H9 (cell line): Measurements from ENCODE around the gene CDH15. TPM values are rescaled to one million over a fixed set of nuclear protein-coding genes. Genes with fewer than 3 reads are reported as not detected.
A peak's percentile ranks its signal among the peaks of the same experiment; 100 is the strongest.
"Not testable (repeated sequence)": the region's sequence is repeated elsewhere in the genome, so short reads cannot be mapped to it uniquely, and the experiment has no call there.

ENCODE experiments used
- DNase-seq: peaks from one replicate; pipeline ENCODE4 v3.0.0-alpha.2; 2017
- H2AFZ ChIP-seq: one replicate; pipeline ENCODE4 v1.6.1; 2013; ENCODE audit warnings: mild to moderate bottlenecking, low read length, control low read depth, moderate library complexity
- H2AK5ac ChIP-seq: 2 replicates; pipeline ENCODE4 v1.6.1; 2013; ENCODE audit warnings: low read length, control low read depth, mixed read lengths; ENCODE audit not compliant: insufficient read length
- H2BK120ac ChIP-seq: one replicate; pipeline ENCODE4 v1.6.1; 2013; ENCODE audit warnings: low read depth, mild to moderate bottlenecking, low read length, control low read depth, inconsistent platforms; ENCODE audit not compliant: poor library complexity, severe bottlenecking
- H2BK12ac ChIP-seq: 2 replicates; pipeline ENCODE4 v1.6.1; 2013; ENCODE audit warnings: low read length, control low read depth, mixed read lengths, low read depth; ENCODE audit not compliant: insufficient read length
- H2BK15ac ChIP-seq: 2 replicates; pipeline ENCODE4 v1.6.1; 2013; ENCODE audit warnings: low read depth, low read length, control low read depth
- H2BK20ac ChIP-seq: one replicate; pipeline ENCODE4 v1.6.1; 2013; ENCODE audit warnings: low read depth, mild to moderate bottlenecking, low read length, control low read depth, inconsistent platforms; ENCODE audit not compliant: poor library complexity, severe bottlenecking
- H2BK5ac ChIP-seq: 2 replicates; pipeline ENCODE4 v1.6.1; 2013; ENCODE audit warnings: low read length, control low read depth, mixed read lengths; ENCODE audit not compliant: insufficient read length
- H3K14ac ChIP-seq: 2 replicates; pipeline ENCODE4 v1.6.1; 2013; ENCODE audit warnings: low read length, control low read depth; ENCODE audit not compliant: insufficient read depth
- H3K18ac ChIP-seq: 2 replicates; pipeline ENCODE4 v1.6.1; 2013; ENCODE audit warnings: low read depth, mild to moderate bottlenecking, mixed read lengths, low read length, control low read depth; ENCODE audit not compliant: insufficient read length
- H3K23ac ChIP-seq: 2 replicates; pipeline ENCODE4 v1.6.1; 2013; ENCODE audit warnings: low read length, control low read depth, mixed read lengths, low read depth; ENCODE audit not compliant: insufficient read length
- H3K23me2 ChIP-seq: 2 replicates; pipeline ENCODE4 v1.6.1; 2013; ENCODE audit warnings: low read depth, mild to moderate bottlenecking, mixed read lengths, low read length, control low read depth; ENCODE audit not compliant: insufficient read length, poor library complexity, severe bottlenecking
- H3K27ac ChIP-seq: 2 replicates; pipeline ENCODE4 v1.5.1; 2013; ENCODE audit warnings: low read length, control low read depth, mixed read lengths, low read depth; ENCODE audit not compliant: insufficient read length
- H3K27me3 ChIP-seq: 2 replicates; pipeline ENCODE4 v1.6.1; 2013; ENCODE audit warnings: low read length, control low read depth, inconsistent platforms; ENCODE audit not compliant: insufficient read depth
- H3K4ac ChIP-seq: 2 replicates; pipeline ENCODE4 v1.6.1; 2013; ENCODE audit warnings: low read depth, mild to moderate bottlenecking, control low read depth, inconsistent platforms, low read length, moderate library complexity
- H3K4me1 ChIP-seq: 2 replicates; pipeline ENCODE4 v1.6.1; 2013; ENCODE audit warnings: low read length, control low read depth, inconsistent platforms; ENCODE audit not compliant: insufficient read depth
- H3K4me2 ChIP-seq: 2 replicates; pipeline ENCODE4 v1.6.1; 2013; ENCODE audit warnings: low read length, control low read depth, mixed read lengths; ENCODE audit not compliant: insufficient read length, insufficient read depth
- H3K56ac ChIP-seq: 2 replicates; pipeline ENCODE4 v1.6.1; 2013; ENCODE audit warnings: low read depth, mild to moderate bottlenecking, mixed read lengths, low read length, control low read depth; ENCODE audit not compliant: insufficient read length
- H3K79me1 ChIP-seq: 2 replicates; pipeline ENCODE4 v1.6.1; 2013; ENCODE audit warnings: low read depth, mild to moderate bottlenecking, moderate library complexity, low read length, control low read depth, inconsistent platforms; ENCODE audit not compliant: insufficient read depth, poor library complexity, severe bottlenecking
- H3K79me2 ChIP-seq: 2 replicates; pipeline ENCODE4 v1.6.1; 2013; ENCODE audit warnings: low read length, control low read depth, inconsistent platforms; ENCODE audit not compliant: insufficient read depth
- H3K9ac ChIP-seq: 2 replicates; pipeline ENCODE4 v1.6.1; 2013; ENCODE audit warnings: low read length, control low read depth, mixed read lengths; ENCODE audit not compliant: insufficient read length; ENCODE audit errors: extremely low read depth
- H3K9me3 ChIP-seq: one replicate; pipeline ENCODE4 v1.6.1; 2013; ENCODE audit warnings: low read depth, low read length, inconsistent platforms; ENCODE audit not compliant: control insufficient read depth
- H3T11ph ChIP-seq: one replicate; pipeline ENCODE4 v1.6.1; 2013; ENCODE audit warnings: mild to moderate bottlenecking, low read length, control low read depth, inconsistent platforms
- H4K20me1 ChIP-seq: one replicate; pipeline ENCODE4 v1.6.1; 2013; ENCODE audit not compliant: control insufficient read depth, insufficient read length, insufficient read depth
- H4K5ac ChIP-seq: 2 replicates; pipeline ENCODE4 v1.6.1; 2013; ENCODE audit warnings: low read depth, mild to moderate bottlenecking, mixed read lengths, low read length, control low read depth; ENCODE audit not compliant: insufficient read length
- H4K8ac ChIP-seq: replicated peaks from 2 replicates; pipeline ENCODE4 v1.6.1; 2013; ENCODE audit warnings: low read length, control low read depth, mixed read lengths, low read depth; ENCODE audit not compliant: insufficient read length
- H4K91ac ChIP-seq: 2 replicates; pipeline ENCODE4 v1.6.1; 2013; ENCODE audit warnings: low read depth, mild to moderate bottlenecking, moderate library complexity, mixed read lengths, low read length, control low read depth; ENCODE audit not compliant: insufficient read length
- H3K27ac Mint-ChIP-seq, 3 experiments: 2 replicates in 2 of 3; 3 replicates in 1 of 3; pipeline ENCODE4 v1.8.0; 2020 to 2021; ENCODE audit warnings: mixed read lengths in 3 of 3, mild to moderate bottlenecking in 1 of 3, moderate library complexity in 1 of 3
- H3K27me3 Mint-ChIP-seq: 2 replicates; pipeline ENCODE4 v1.8.0; 2021; ENCODE audit warnings: low read depth, mild to moderate bottlenecking, moderate library complexity, mixed read lengths
- H3K36me3 Mint-ChIP-seq, 3 experiments: 2 replicates in 2 of 3; 3 replicates in 1 of 3; pipeline ENCODE4 v1.8.0; 2020 to 2021; ENCODE audit warnings: low read depth in 3 of 3, mixed read lengths in 3 of 3; ENCODE audit not compliant: insufficient read depth in 1 of 3
- H3K4me1 Mint-ChIP-seq, 2 experiments: 2 replicates each; pipeline ENCODE4 v1.8.0; 2020; ENCODE audit warnings: mixed read lengths in 2 of 2
- H3K4me3 Mint-ChIP-seq, 2 experiments: 2 replicates in 1 of 2; 3 replicates in 1 of 2; pipeline ENCODE4 v1.8.0; 2020 to 2021; ENCODE audit warnings: mild to moderate bottlenecking in 2 of 2, mixed read lengths in 2 of 2, moderate library complexity in 1 of 2
- H3K9me3 Mint-ChIP-seq, 2 experiments: 2 replicates in 1 of 2; 3 replicates in 1 of 2; pipeline ENCODE4 v1.8.0; 2020; ENCODE audit warnings: mild to moderate bottlenecking in 2 of 2, mixed read lengths in 2 of 2, moderate library complexity in 1 of 2
- WGBS: extraction: QIAGEN DNeasy Blood & Tissue Kit; methylation state at CpG from one replicate; pipeline ENCODE4 v1.1.7; 2013; ENCODE audit warnings: missing lambda C conversion rate, low lambda C conversion rate, mixed read lengths; ENCODE audit not compliant: insufficient read length; ENCODE audit errors: extremely low coverage; 5-methylcytosine and 5-hydroxymethylcytosine counted together
- total RNA-seq: library from RNA; stranded (reverse); gene quantifications from 2 replicates; pipeline ENCODE4 v1.2.1, GENCODE V29; 2021
- TF ChIP-seq, protein P1 (sequence below): fragments of 200-600 bp; sonication (generic); conservative IDR thresholded peaks from 3 replicates; pipeline ENCODE4 v1.8.0; 2021; ENCODE audit warnings: antibody characterized with exemption, mild to moderate bottlenecking

The CDH15 gene
- total RNA-seq, 1 experiment from 2014 or later: 0.28 TPM

DNA sequence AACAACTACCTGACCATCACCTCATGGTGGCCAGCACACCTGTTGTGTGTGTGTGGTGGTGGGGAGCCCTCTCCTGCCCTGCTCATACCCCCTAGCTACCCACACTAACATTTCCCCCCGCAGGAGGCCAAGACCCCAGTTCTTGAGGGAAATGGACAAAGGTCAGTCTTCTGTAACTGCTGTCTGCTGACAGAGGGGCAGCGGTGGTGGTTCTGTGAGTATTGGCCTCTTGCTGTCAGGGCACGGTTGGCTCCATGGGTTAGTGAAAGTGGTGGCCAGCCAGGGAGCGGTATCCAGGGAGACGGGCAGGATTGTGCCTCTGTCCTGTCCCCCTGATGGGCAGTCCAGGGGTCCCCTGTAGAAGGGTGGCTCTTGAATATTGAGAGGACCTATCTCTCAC is 72.1 kb downstream of the CDH15 start:
- no CpG with 5 or more reads among the region's 5 CpGs for WGBS
- Mint-ChIP-seq H3K27me3 (peaks cover 9% of the 10 kb centered on the region), H3K4me3 (peak overlapping the region in 1 of 2 experiments; percentile 14; a peak in 1 of 5 replicates), H3K27ac (no peak overlapping the region), H3K9me3 (peaks cover 4 to 5% of the 10 kb centered on the region in 2 experiments; a peak in 4 of 5 replicates), H3K4me1 (peaks cover 3 to 6% of the 10 kb centered on the region in 2 experiments; a peak in 2 of 4 replicates), H3K36me3 (peaks cover 0 to 5% (median 4%) of the 10 kb centered on the region in 3 experiments; a peak in 5 of 7 replicates)
- Histone ChIP-seq H4K20me1 (no peaks in the 10 kb centered on the region), H3K9ac (no peak overlapping the region), H3K18ac (no peak overlapping the region), H2AFZ (no peak overlapping the region), H3K23me2 (peaks cover 9% of the 10 kb centered on the region), H3K79me1 (no peaks in the 10 kb centered on the region), H2BK12ac (no peak overlapping the region), H2BK5ac (no peak overlapping the region), H4K91ac (no peak overlapping the region), H3T11ph (no peak overlapping the region), H2AK5ac (no peak overlapping the region), H3K14ac (no peak overlapping the region), H3K56ac (no peak overlapping the region), H4K8ac (no peak overlapping the region), H3K4ac (no peak overlapping the region), H3K27me3 (no peaks in the 10 kb centered on the region), H2BK15ac (no peak overlapping the region), H2BK120ac (no peak overlapping the region), H3K4me2 (no peak overlapping the region), H3K79me2 (no peaks in the 10 kb centered on the region), H3K9me3 (no peaks in the 10 kb centered on the region), H4K5ac (no peak overlapping the region), H3K23ac (no peak overlapping the region), H3K27ac (no peak overlapping the region), H3K4me1 (no peaks in the 10 kb centered on the region), H2BK20ac (no peak overlapping the region)
- no peak for DNase-seq
- TF ChIP-seq, protein P1, sequence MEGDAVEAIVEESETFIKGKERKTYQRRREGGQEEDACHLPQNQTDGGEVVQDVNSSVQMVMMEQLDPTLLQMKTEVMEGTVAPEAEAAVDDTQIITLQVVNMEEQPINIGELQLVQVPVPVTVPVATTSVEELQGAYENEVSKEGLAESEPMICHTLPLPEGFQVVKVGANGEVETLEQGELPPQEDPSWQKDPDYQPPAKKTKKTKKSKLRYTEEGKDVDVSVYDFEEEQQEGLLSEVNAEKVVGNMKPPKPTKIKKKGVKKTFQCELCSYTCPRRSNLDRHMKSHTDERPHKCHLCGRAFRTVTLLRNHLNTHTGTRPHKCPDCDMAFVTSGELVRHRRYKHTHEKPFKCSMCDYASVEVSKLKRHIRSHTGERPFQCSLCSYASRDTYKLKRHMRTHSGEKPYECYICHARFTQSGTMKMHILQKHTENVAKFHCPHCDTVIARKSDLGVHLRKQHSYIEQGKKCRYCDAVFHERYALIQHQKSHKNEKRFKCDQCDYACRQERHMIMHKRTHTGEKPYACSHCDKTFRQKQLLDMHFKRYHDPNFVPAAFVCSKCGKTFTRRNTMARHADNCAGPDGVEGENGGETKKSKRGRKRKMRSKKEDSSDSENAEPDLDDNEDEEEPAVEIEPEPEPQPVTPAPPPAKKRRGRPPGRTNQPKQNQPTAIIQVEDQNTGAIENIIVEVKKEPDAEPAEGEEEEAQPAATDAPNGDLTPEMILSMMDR: no peak

DNA sequence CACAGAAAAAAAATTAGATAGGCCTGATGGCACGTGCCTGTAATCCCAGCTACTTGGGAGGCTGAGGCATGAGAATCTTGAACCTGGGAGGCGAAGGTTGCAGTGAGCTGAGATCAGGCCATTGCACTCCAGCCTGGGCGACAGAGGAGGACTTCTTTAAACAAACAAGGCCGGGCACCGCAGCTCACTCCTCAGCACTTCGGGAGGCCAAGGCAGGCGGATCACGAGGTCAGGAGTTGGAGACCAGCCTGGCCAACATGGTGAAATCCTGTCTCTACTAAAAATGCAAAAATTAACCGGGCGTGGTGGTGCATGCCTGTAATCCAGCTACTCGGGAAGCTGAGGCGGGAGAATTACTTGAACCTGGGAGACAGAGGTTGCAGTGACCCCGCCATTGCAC is 72.7 kb downstream of the CDH15 start:
- H2AK5ac ChIP-seq: not testable (repeated sequence)

More for the DNA sequence above, 72.7 kb downstream of the CDH15 start:
- not testable (repeated sequence) for H3K4me1 Mint-ChIP-seq, H3K36me3 Mint-ChIP-seq, H3K23ac ChIP-seq, H3K56ac ChIP-seq, H2BK15ac ChIP-seq, H3K79me1 ChIP-seq, H3K9ac ChIP-seq, H3K9me3 Mint-ChIP-seq, H3K14ac ChIP-seq, H3K4me1 ChIP-seq, H3K4ac ChIP-seq, H3K27ac ChIP-seq, H4K20me1 ChIP-seq, H4K8ac ChIP-seq, H3K23me2 ChIP-seq, H4K91ac ChIP-seq, H3K9me3 ChIP-seq, H2BK120ac ChIP-seq, H2AFZ ChIP-seq, H3K27me3 ChIP-seq, H3K4me2 ChIP-seq, H3K27ac Mint-ChIP-seq, H2BK20ac ChIP-seq, H2BK5ac ChIP-seq, H2BK12ac ChIP-seq, H3K4me3 Mint-ChIP-seq, DNase-seq, H3K79me2 ChIP-seq, H3T11ph ChIP-seq, H4K5ac ChIP-seq, H3K18ac ChIP-seq
- no CpG with 5 or more reads among the region's 13 CpGs for whole genome bisulfite sequencing
- peaks cover 14% of the 10 kb centered on the region for H3K27me3 Mint-ChIP-seq
